Left renal pelvis (tissue), 4 donors: ENCODE data around the gene CCL4. TPM values are rescaled to one million over a fixed set of nuclear protein-coding genes. Genes with fewer than 3 reads are reported as not detected.
"Not testable (repeated sequence)": the region's sequence is repeated elsewhere in the genome, so short reads cannot be mapped to it uniquely, and the experiment has no call there.

Experiments
- DNase-seq, 4 donors: peaks; one replicate each; pipeline ENCODE4 v3.0.0-alpha.2; 2013; ENCODE audit warnings: low read depth in 4 of 4, low spot score in 3 of 4
- polyA plus RNA-seq, 4 donors: library from polyadenylated mRNA; unstranded; fragments of 120-200 nt; gene quantifications; one replicate each; pipeline ENCODE4 v1.2.1, GENCODE V29; 2013; ENCODE audit not compliant: insufficient read length in 4 of 4

The CCL4 gene
- 10 to 100 TPM in 1 of 4 donors, 1 to 10 TPM in 1, under 1 TPM in 2; 0.16 to 34.9 (median 0.86) TPM for polyA plus RNA-seq

- not testable (repeated sequence) for DNase-seq
Observed at GRCh38 chr17:36103401-36103975, at the start of gene CCL4. Gene CCL4 (plus strand): TSS chr17:36103827. CDS start chr17:36103906, 79 bp downstream.

- no peak for DNase-seq
Observed at GRCh38 chr17:36055171-36055570, 48.5 kb upstream of the CCL4 start.

GRCh38 chr17:36055921-36056520, 47.6 kb upstream of the CCL4 start:
- DNase-seq = no peak

GRCh38 chr17:36057911-36058310, 45.7 kb upstream of the CCL4 start:
- DNase-seq = no peak

- DNase-seq = no peak
Observed at GRCh38 chr17:36059406-36059805, 44.2 kb upstream of the CCL4 start.

GRCh38 chr17:36060816-36061215, 42.8 kb upstream of the CCL4 start:
- no peak for DNase-seq

- no peak for DNase-seq
Observed at GRCh38 chr17:36063786-36064541, 39.7 kb upstream of the CCL4 start, which contains the start of gene CCL18. Gene CCL18 (plus strand): TSS chr17:36064272. CDS start chr17:36064343, 71 bp downstream.

GRCh38 chr17:36066365-36066985, 37.2 kb upstream of the CCL4 start:
- DNase-seq = no peak

GRCh38 chr17:36068524-36068923, 35.1 kb upstream of the CCL4 start:
- DNase-seq = no peak

- DNase-seq = no peak
Observed at GRCh38 chr17:36069136-36069535, 34.5 kb upstream of the CCL4 start.

GRCh38 chr17:36070427-36070826, 33.2 kb upstream of the CCL4 start:
- no peak for DNase-seq

- DNase-seq = no peak
Observed at GRCh38 chr17:36071751-36072150, 31.9 kb upstream of the CCL4 start.

GRCh38 chr17:36072431-36073121, 31.1 kb upstream of the CCL4 start:
- peak in 3 of 4 donors; percentile 16 to 25 (median 16) for DNase-seq

GRCh38 chr17:36074365-36074764, 29.3 kb upstream of the CCL4 start:
- no peak for DNase-seq

GRCh38 chr17:36081681-36082471, 21.8 kb upstream of the CCL4 start:
- not testable (repeated sequence) for DNase-seq

- not testable (repeated sequence) for DNase-seq
Observed at GRCh38 chr17:36082482-36083120, 21.0 kb upstream of the CCL4 start.

GRCh38 chr17:36083691-36084090, 19.9 kb upstream of the CCL4 start:
- DNase-seq = not testable (repeated sequence)

GRCh38 chr17:36085765-36086164, 17.9 kb upstream of the CCL4 start:
- no peak for DNase-seq

GRCh38 chr17:36086791-36087190, 16.8 kb upstream of the CCL4 start:
- DNase-seq = no peak
